H9 (cell line): Measurements from ENCODE around the gene NCBP3. TPM values are rescaled to one million over a fixed set of nuclear protein-coding genes. Genes with fewer than 3 reads are reported as not detected.

ENCODE experiments used
- DNase-seq: peaks from one replicate; pipeline ENCODE4 v3.0.0-alpha.2; 2017
- H2AFZ ChIP-seq: one replicate; pipeline ENCODE4 v1.6.1; 2013; ENCODE audit warnings: mild to moderate bottlenecking, low read length, control low read depth, moderate library complexity
- H2AK5ac ChIP-seq: 2 replicates; pipeline ENCODE4 v1.6.1; 2013; ENCODE audit warnings: low read length, control low read depth, mixed read lengths; ENCODE audit not compliant: insufficient read length
- H2BK120ac ChIP-seq: one replicate; pipeline ENCODE4 v1.6.1; 2013; ENCODE audit warnings: low read depth, mild to moderate bottlenecking, low read length, control low read depth, inconsistent platforms; ENCODE audit not compliant: poor library complexity, severe bottlenecking
- H2BK12ac ChIP-seq: 2 replicates; pipeline ENCODE4 v1.6.1; 2013; ENCODE audit warnings: low read length, control low read depth, mixed read lengths, low read depth; ENCODE audit not compliant: insufficient read length
- H2BK15ac ChIP-seq: 2 replicates; pipeline ENCODE4 v1.6.1; 2013; ENCODE audit warnings: low read depth, low read length, control low read depth
- H2BK20ac ChIP-seq: one replicate; pipeline ENCODE4 v1.6.1; 2013; ENCODE audit warnings: low read depth, mild to moderate bottlenecking, low read length, control low read depth, inconsistent platforms; ENCODE audit not compliant: poor library complexity, severe bottlenecking
- H2BK5ac ChIP-seq: 2 replicates; pipeline ENCODE4 v1.6.1; 2013; ENCODE audit warnings: low read length, control low read depth, mixed read lengths; ENCODE audit not compliant: insufficient read length
- H3K14ac ChIP-seq: 2 replicates; pipeline ENCODE4 v1.6.1; 2013; ENCODE audit warnings: low read length, control low read depth; ENCODE audit not compliant: insufficient read depth
- H3K18ac ChIP-seq: 2 replicates; pipeline ENCODE4 v1.6.1; 2013; ENCODE audit warnings: low read depth, mild to moderate bottlenecking, mixed read lengths, low read length, control low read depth; ENCODE audit not compliant: insufficient read length
- H3K23ac ChIP-seq: 2 replicates; pipeline ENCODE4 v1.6.1; 2013; ENCODE audit warnings: low read length, control low read depth, mixed read lengths, low read depth; ENCODE audit not compliant: insufficient read length
- H3K23me2 ChIP-seq: 2 replicates; pipeline ENCODE4 v1.6.1; 2013; ENCODE audit warnings: low read depth, mild to moderate bottlenecking, mixed read lengths, low read length, control low read depth; ENCODE audit not compliant: insufficient read length, poor library complexity, severe bottlenecking
- H3K27ac ChIP-seq: 2 replicates; pipeline ENCODE4 v1.5.1; 2013; ENCODE audit warnings: low read length, control low read depth, mixed read lengths, low read depth; ENCODE audit not compliant: insufficient read length
- H3K27me3 ChIP-seq: 2 replicates; pipeline ENCODE4 v1.6.1; 2013; ENCODE audit warnings: low read length, control low read depth, inconsistent platforms; ENCODE audit not compliant: insufficient read depth
- H3K4ac ChIP-seq: 2 replicates; pipeline ENCODE4 v1.6.1; 2013; ENCODE audit warnings: low read depth, mild to moderate bottlenecking, control low read depth, inconsistent platforms, low read length, moderate library complexity
- H3K4me1 ChIP-seq: 2 replicates; pipeline ENCODE4 v1.6.1; 2013; ENCODE audit warnings: low read length, control low read depth, inconsistent platforms; ENCODE audit not compliant: insufficient read depth
- H3K4me2 ChIP-seq: 2 replicates; pipeline ENCODE4 v1.6.1; 2013; ENCODE audit warnings: low read length, control low read depth, mixed read lengths; ENCODE audit not compliant: insufficient read length, insufficient read depth
- H3K56ac ChIP-seq: 2 replicates; pipeline ENCODE4 v1.6.1; 2013; ENCODE audit warnings: low read depth, mild to moderate bottlenecking, mixed read lengths, low read length, control low read depth; ENCODE audit not compliant: insufficient read length
- H3K79me1 ChIP-seq: 2 replicates; pipeline ENCODE4 v1.6.1; 2013; ENCODE audit warnings: low read depth, mild to moderate bottlenecking, moderate library complexity, low read length, control low read depth, inconsistent platforms; ENCODE audit not compliant: insufficient read depth, poor library complexity, severe bottlenecking
- H3K79me2 ChIP-seq: 2 replicates; pipeline ENCODE4 v1.6.1; 2013; ENCODE audit warnings: low read length, control low read depth, inconsistent platforms; ENCODE audit not compliant: insufficient read depth
- H3K9ac ChIP-seq: 2 replicates; pipeline ENCODE4 v1.6.1; 2013; ENCODE audit warnings: low read length, control low read depth, mixed read lengths; ENCODE audit not compliant: insufficient read length; ENCODE audit errors: extremely low read depth
- H3K9me3 ChIP-seq: one replicate; pipeline ENCODE4 v1.6.1; 2013; ENCODE audit warnings: low read depth, low read length, inconsistent platforms; ENCODE audit not compliant: control insufficient read depth
- H3T11ph ChIP-seq: one replicate; pipeline ENCODE4 v1.6.1; 2013; ENCODE audit warnings: mild to moderate bottlenecking, low read length, control low read depth, inconsistent platforms
- H4K20me1 ChIP-seq: one replicate; pipeline ENCODE4 v1.6.1; 2013; ENCODE audit not compliant: control insufficient read depth, insufficient read length, insufficient read depth
- H4K5ac ChIP-seq: 2 replicates; pipeline ENCODE4 v1.6.1; 2013; ENCODE audit warnings: low read depth, mild to moderate bottlenecking, mixed read lengths, low read length, control low read depth; ENCODE audit not compliant: insufficient read length
- H4K8ac ChIP-seq: replicated peaks from 2 replicates; pipeline ENCODE4 v1.6.1; 2013; ENCODE audit warnings: low read length, control low read depth, mixed read lengths, low read depth; ENCODE audit not compliant: insufficient read length
- H4K91ac ChIP-seq: 2 replicates; pipeline ENCODE4 v1.6.1; 2013; ENCODE audit warnings: low read depth, mild to moderate bottlenecking, moderate library complexity, mixed read lengths, low read length, control low read depth; ENCODE audit not compliant: insufficient read length
- H3K27ac Mint-ChIP-seq, 3 experiments: 2 replicates in 2 of 3; 3 replicates in 1 of 3; pipeline ENCODE4 v1.8.0; 2020 to 2021; ENCODE audit warnings: mixed read lengths in 3 of 3, mild to moderate bottlenecking in 1 of 3, moderate library complexity in 1 of 3
- H3K27me3 Mint-ChIP-seq: 2 replicates; pipeline ENCODE4 v1.8.0; 2021; ENCODE audit warnings: low read depth, mild to moderate bottlenecking, moderate library complexity, mixed read lengths
- H3K36me3 Mint-ChIP-seq, 3 experiments: 2 replicates in 2 of 3; 3 replicates in 1 of 3; pipeline ENCODE4 v1.8.0; 2020 to 2021; ENCODE audit warnings: low read depth in 3 of 3, mixed read lengths in 3 of 3; ENCODE audit not compliant: insufficient read depth in 1 of 3
- H3K4me1 Mint-ChIP-seq, 2 experiments: 2 replicates each; pipeline ENCODE4 v1.8.0; 2020; ENCODE audit warnings: mixed read lengths in 2 of 2
- H3K4me3 Mint-ChIP-seq, 2 experiments: 2 replicates in 1 of 2; 3 replicates in 1 of 2; pipeline ENCODE4 v1.8.0; 2020 to 2021; ENCODE audit warnings: mild to moderate bottlenecking in 2 of 2, mixed read lengths in 2 of 2, moderate library complexity in 1 of 2
- H3K9me3 Mint-ChIP-seq, 2 experiments: 2 replicates in 1 of 2; 3 replicates in 1 of 2; pipeline ENCODE4 v1.8.0; 2020; ENCODE audit warnings: mild to moderate bottlenecking in 2 of 2, mixed read lengths in 2 of 2, moderate library complexity in 1 of 2
- CTCF ChIP-seq: fragments of 200-600 bp; sonication (generic); conservative IDR thresholded peaks from 3 replicates; pipeline ENCODE4 v1.8.0; 2021; ENCODE audit warnings: antibody characterized with exemption, mild to moderate bottlenecking
- WGBS: extraction: QIAGEN DNeasy Blood & Tissue Kit; methylation state at CpG from one replicate; pipeline ENCODE4 v1.1.7; 2013; ENCODE audit warnings: missing lambda C conversion rate, low lambda C conversion rate, mixed read lengths; ENCODE audit not compliant: insufficient read length; ENCODE audit errors: extremely low coverage; 5-methylcytosine and 5-hydroxymethylcytosine counted together
- total RNA-seq: library from RNA; stranded (reverse); gene quantifications from 2 replicates; pipeline ENCODE4 v1.2.1, GENCODE V29; 2021

The NCBP3 gene
- total RNA-seq, 1 experiment from 2014 or later, result 45.7 TPM

- no peak overlapping the region for H3K4ac ChIP-seq
- no peak overlapping the region for H4K5ac ChIP-seq
- H3K18ac ChIP-seq, result no peak overlapping the region
- H3K27me3 ChIP-seq, result no peaks in the 10 kb centered on the region
- Mint-ChIP-seq H3K36me3 (peaks cover 0 to 2% (median under 1%) of the 10 kb centered on the region in 3 experiments; a peak in 3 of 7 replicates), H3K9me3 (no peaks in the 10 kb centered on the region; a peak in 1 of 5 replicates), H3K4me1 (peaks cover 6 to 24% of the 10 kb centered on the region in 2 experiments), H3K4me3 (no peak overlapping the region), H3K27me3 (no peaks in the 10 kb centered on the region; the same call in 1 of the 2 replicates), H3K27ac (peak overlapping the region in 1 of 3 experiments; percentile 61; a peak in 2 of 7 replicates)
- H2BK5ac ChIP-seq, result no peak overlapping the region
- no peak overlapping the region for H3K4me2 ChIP-seq
- H2BK20ac ChIP-seq, result no peak overlapping the region
- H2BK120ac ChIP-seq, result no peak overlapping the region
- H3K23ac ChIP-seq, result no peak overlapping the region
- TF ChIP-seq CTCF, result no peak
- no peaks in the 10 kb centered on the region for H4K20me1 ChIP-seq
- no peak for DNase-seq
- no peak overlapping the region for H3K27ac ChIP-seq
- no peak overlapping the region for H3K9ac ChIP-seq
- no peaks in the 10 kb centered on the region for H3K23me2 ChIP-seq
- H3K14ac ChIP-seq, result no peak overlapping the region
- no peak overlapping the region for H2AK5ac ChIP-seq
- H3K9me3 ChIP-seq, result no peaks in the 10 kb centered on the region
- H3K79me1 ChIP-seq, result no peaks in the 10 kb centered on the region
- no peaks in the 10 kb centered on the region for H3K4me1 ChIP-seq
- H3K79me2 ChIP-seq, result no peaks in the 10 kb centered on the region
- no peak overlapping the region for H4K8ac ChIP-seq
- H3T11ph ChIP-seq, result no peak overlapping the region
- H4K91ac ChIP-seq, result no peak overlapping the region
- H2BK12ac ChIP-seq, result no peak overlapping the region
- WGBS, result no CpG with 5 or more reads among the region's 9 CpGs
- no peak overlapping the region for H2BK15ac ChIP-seq
- no peak overlapping the region for H3K56ac ChIP-seq
- H2AFZ ChIP-seq, result no peak overlapping the region
Measured at GRCh38 chr17:3796822-3797170, 49.2 kb downstream of the NCBP3 start.
